Right lobe of liver (tissue), 6 donors: ENCODE results near the gene TUFM. TPM values are rescaled to one million over a fixed set of nuclear protein-coding genes. Genes with fewer than 3 reads are reported as not detected.
"Not testable (repeated sequence)": the region's sequence is repeated elsewhere in the genome, so short reads cannot be mapped to it uniquely, and the experiment has no call there.

Source experiments
- ATAC-seq, 4 donors: fragments of 200-7000 bp; cut with Tn5 transposase; one replicate each; pipeline ENCODE4 v1.9.1; 2020; ENCODE audit warnings: mild to moderate bottlenecking in 4 of 4, moderate library complexity in 4 of 4
- DNase-seq, 3 donors: peaks; one replicate each; pipeline ENCODE4 v3.0.0-alpha.2; 2020
- H3K27ac ChIP-seq, 3 donors: fragments of 200-600 bp; one replicate each; pipeline ENCODE4 v1.8.0; 2022
- H3K27me3 ChIP-seq, 2 donors: fragments of 200-600 bp; one replicate each; pipeline ENCODE4 v1.8.0; 2022
- H3K36me3 ChIP-seq, 4 donors: fragments of 200-600 bp; sonication (generic) in 1 of 4; one replicate each; pipeline versions ENCODE4 v1.5.1 to v1.8.0; 2017 to 2022; ENCODE audit warnings: control low read depth in 1 of 4
- H3K4me1 ChIP-seq, 4 donors: fragments of 200-600 bp; sonication (generic) in 1 of 4; one replicate each; pipeline versions ENCODE4 v1.5.1 to v1.8.0; 2017 to 2022; ENCODE audit warnings: control low read depth in 1 of 4
- H3K4me3 ChIP-seq, 3 donors: fragments of 200-600 bp; one replicate each; pipeline ENCODE4 v1.8.0; 2022
- H3K9me3 ChIP-seq, 4 donors: fragments of 200-600 bp; sonication (generic) in 1 of 4; one replicate each; pipeline versions ENCODE4 v1.5.1 to v1.8.0; 2017 to 2022; ENCODE audit warnings: control low read depth in 1 of 4
- POLR2A ChIP-seq: fragments of 450-650 bp; IDR thresholded peaks from one replicate; pipeline ENCODE4 v1.6.1; 2017; ENCODE audit warnings: antibody characterized with exemption, mild to moderate bottlenecking
- WGBS: methylation state at CpG from one replicate; pipeline ENCODE4 v1.1.6; 2018; ENCODE audit warnings: low coverage, low lambda C conversion rate; ENCODE audit not compliant: insufficient coverage; ENCODE audit errors: missing lambda C conversion rate; 5-methylcytosine and 5-hydroxymethylcytosine counted together
- intact Hi-C, 2 donors: fragments of 100-400 bp; cut with DNase I; formaldehyde crosslinking; loops; one replicate each; pipeline versions ENCODE4 v1.11.2 to v1.14.1; 2022
- total RNA-seq, 6 experiments: library from RNA; depleted of rRNA in 2 of 6; stranded (reverse); fragments of >200 nt in 2 of 6; fragmentation: NEBNext Ultra II Directional in 3 of 6; extraction: Animal tissue kit (Norgen Biotek cat#: 25700) in 3 of 6; gene quantifications; one replicate each; pipeline versions ENCODE4 v1.1.0 to v1.2.4, GENCODE V29; 2016 to 2023
- TF ChIP-seq, protein P1 (sequence below), 4 donors: fragments of 200-600 bp in 3 of 4; fragments of 450-650 bp in 1 of 4; IDR thresholded peaks; one replicate each; pipeline versions ENCODE4 v1.5.1 to v1.8.0; 2016 to 2022; ENCODE audit warnings: antibody characterized with exemption in 4 of 4, mild to moderate bottlenecking in 2 of 4
- donor health status: DM: no; HTN: yes; CAD: no.
- donor health status: DM: no; HTN: no; CAD: no.
- donor health status: DM: no; HTN: no; CAD: no.
- donor health status: DM: no; HTN: yes; CAD: no.
- donor health status: DM: no; HTN: yes; CAD: no.

TUFM gene
- total RNA-seq, 6 experiments from 2014 or later = 103 to 169 (median 141) TPM

DNA sequence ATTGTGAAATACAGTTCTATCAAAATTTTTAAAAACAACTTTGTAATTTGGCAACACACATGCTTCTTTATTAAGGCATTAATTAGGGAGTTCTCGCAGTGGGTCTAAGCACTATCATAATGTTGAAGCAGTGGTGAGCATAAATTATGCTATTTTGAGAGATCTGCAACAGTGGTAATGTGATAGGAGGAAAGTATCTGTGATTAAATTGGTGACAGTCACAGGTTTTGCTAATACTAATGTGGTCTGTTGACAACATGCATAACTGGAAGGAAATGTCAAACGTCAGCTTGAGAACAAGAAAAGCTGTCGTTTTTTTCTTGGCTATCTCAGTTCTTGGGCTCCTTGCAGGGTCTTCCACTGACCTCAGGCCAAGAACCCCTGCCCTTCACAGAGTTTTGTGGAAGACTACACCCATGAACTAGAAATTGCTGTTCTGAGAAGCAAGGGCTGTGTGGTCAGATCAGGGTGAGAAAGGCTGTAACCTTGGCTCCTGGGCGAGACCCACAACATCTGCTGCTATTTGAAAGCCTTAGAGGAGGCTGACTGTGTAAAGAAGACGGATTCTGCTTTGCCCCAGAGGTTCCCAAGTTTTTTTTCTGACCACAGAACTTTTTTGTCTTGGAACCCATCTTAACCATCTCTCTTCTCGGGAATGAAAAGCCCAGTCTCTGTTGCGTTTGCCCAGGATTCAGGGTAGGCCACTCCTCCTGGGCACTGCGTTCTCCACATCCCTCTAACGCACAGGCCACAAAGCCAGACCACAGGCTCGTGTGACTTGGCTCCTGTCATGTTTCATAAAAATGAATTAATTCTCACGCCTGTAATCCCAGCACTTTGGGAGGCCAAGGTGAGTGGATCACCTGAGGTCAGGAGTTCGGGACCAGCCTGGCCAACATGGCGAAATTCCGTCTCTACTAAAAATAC is 46.1 kb upstream of the TUFM start:
- Histone ChIP-seq H3K36me3 (no peaks in the 10 kb centered on the region), H3K27me3 (no peaks in the 10 kb centered on the region), H3K4me1 (no peaks in the 10 kb centered on the region), H3K9me3 (no peaks in the 10 kb centered on the region), H3K27ac (no peak overlapping the region), H3K4me3 (no peak overlapping the region)
- intact Hi-C loops = no loop called here
- TF ChIP-seq POLR2A = no peak
- TF ChIP-seq, protein P1, sequence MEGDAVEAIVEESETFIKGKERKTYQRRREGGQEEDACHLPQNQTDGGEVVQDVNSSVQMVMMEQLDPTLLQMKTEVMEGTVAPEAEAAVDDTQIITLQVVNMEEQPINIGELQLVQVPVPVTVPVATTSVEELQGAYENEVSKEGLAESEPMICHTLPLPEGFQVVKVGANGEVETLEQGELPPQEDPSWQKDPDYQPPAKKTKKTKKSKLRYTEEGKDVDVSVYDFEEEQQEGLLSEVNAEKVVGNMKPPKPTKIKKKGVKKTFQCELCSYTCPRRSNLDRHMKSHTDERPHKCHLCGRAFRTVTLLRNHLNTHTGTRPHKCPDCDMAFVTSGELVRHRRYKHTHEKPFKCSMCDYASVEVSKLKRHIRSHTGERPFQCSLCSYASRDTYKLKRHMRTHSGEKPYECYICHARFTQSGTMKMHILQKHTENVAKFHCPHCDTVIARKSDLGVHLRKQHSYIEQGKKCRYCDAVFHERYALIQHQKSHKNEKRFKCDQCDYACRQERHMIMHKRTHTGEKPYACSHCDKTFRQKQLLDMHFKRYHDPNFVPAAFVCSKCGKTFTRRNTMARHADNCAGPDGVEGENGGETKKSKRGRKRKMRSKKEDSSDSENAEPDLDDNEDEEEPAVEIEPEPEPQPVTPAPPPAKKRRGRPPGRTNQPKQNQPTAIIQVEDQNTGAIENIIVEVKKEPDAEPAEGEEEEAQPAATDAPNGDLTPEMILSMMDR (IDR thresholded peaks at IDR 0.05) = no peak
- ATAC-seq (no peak), DNase-seq (no peak)
- 73% methylated on average over 11 of the region's 14 CpGs for WGBS

DNA sequence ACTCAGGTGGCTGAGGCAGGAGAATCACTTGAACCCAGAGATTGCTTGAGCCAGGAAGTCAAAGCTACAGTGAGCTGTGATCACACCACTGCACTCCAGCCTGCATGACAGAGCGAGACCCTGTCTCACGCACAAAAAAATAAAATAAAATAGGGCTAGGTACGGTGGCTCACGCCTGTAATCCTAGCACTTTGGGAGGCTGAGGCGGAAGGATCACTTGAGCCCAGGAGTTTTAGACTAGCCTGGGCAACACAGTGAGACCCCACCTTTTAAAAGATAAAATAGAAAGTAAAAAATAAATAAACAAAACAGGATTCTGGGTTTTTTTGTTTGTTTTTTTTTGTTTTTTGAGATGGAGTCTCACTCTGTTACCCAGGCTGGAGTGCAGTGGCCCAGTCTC is 44.2 kb upstream of the TUFM start:
- 98% methylated on average over 5 of the region's 5 CpGs for WGBS
- H3K27ac ChIP-seq, H3K9me3 ChIP-seq, H3K4me3 ChIP-seq, intact Hi-C loops, H3K4me1 ChIP-seq, ATAC-seq, DNase-seq, H3K36me3 ChIP-seq, H3K27me3 ChIP-seq: not testable (repeated sequence)

DNA sequence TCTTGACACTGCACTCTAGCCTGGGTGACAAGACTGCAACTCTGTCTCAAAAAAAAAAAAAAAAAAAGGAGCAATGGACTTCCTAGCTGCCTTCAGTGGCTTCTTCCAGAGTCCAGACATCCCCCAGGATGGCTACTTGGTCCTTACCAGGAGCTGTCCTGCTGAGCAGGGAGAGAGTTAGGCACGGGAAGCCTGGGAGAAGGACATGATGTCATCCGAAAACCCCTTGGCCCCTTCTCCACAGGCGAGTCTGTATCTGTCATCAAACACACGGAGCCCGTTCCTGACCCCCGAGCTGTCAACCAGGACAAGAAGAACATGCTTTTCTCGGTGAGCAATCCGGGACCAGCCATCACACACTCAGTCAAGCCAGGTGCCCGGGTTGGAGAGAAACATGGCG is 40.8 kb upstream of the TUFM start:
- DNase-seq (no peak), ATAC-seq (no peak)
- WGBS = 60% methylated on average over 7 of the region's 10 CpGs
- Histone ChIP-seq H3K27ac (no peak overlapping the region), H3K4me3 (no peak overlapping the region), H3K27me3 (no peaks in the 10 kb centered on the region), H3K4me1 (no peaks in the 10 kb centered on the region), H3K9me3 (no peaks in the 10 kb centered on the region), H3K36me3 (no peaks in the 10 kb centered on the region)
- TF ChIP-seq POLR2A = no peak
- TF ChIP-seq, protein P1 (IDR thresholded peaks at IDR 0.05) = no peak
- intact Hi-C loops = no loop called here

DNA sequence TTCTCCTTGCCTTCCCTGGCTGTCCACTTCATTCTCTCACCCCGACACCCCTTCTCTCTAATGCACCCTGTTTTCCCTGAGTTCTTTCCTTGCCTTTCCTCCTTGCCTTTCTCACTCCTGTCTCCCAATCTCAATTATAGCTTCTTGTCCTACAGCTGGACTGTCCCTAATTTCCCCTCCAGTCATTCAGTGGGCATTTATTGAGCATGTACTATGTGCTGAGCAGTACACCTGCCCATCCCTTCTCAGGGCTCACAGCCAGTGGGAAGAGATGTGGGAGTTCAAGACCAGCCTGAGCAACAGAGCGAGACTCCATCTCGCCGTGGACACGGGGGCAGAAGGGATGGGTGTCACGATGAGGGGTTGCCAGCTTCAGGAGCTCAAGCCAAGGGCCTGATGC is 37.9 kb upstream of the TUFM start:
- H3K4me3 ChIP-seq = no peak overlapping the region
- H3K4me1 ChIP-seq = peaks cover 0 to 6% (median 3%) of the 10 kb centered on the region in 4 donors
- ATAC-seq = no peak
- H3K36me3 ChIP-seq = no peaks in the 10 kb centered on the region
- H3K27ac ChIP-seq = no peak overlapping the region
- TF ChIP-seq, protein P1 (IDR thresholded peaks at IDR 0.05) = no peak
- TF ChIP-seq POLR2A = no peak
- H3K9me3 ChIP-seq = no peaks in the 10 kb centered on the region
- no peak for DNase-seq
- intact Hi-C loops = no loop called here
- no peaks in the 10 kb centered on the region for H3K27me3 ChIP-seq
- 86% methylated on average over 3 of the region's 6 CpGs for WGBS

DNA sequence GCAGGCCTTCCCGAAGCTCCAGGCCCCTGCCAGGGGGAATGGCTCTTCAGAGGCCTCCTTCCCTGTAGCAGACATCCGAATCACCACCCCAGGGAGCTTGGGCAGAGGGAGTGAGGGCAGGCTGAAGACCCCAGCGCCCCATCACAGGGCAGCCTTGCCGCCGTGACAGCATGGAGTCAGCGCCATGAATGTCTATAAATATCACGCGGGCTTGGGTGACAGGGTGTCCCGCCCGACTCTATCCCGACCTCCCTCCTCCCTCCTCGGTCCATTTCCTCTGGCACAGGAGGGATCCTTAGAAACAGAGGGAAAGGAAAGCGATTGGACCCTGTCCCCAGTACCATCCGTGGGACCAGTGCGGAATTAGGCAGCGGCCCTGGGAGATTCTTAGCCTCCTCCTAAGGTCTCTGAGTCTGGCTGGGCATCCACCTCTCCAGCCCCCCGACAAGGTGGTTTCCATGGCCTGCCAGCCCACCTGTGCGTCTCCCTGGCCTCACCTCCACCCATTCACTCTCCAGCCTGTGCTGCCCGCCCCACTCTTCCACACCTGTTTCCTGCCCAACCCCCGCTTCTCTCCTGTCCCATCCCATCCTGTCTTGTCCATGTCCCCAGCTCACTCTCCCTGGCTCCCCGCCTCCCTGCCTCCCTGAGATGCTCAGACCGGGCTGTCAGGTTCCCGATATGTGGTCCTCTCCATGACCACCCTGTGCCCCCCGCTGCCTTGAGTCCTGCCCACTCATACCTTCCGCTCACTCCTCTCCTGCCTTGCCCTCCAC is 37.3 kb upstream of the TUFM start:
- intact Hi-C loops = no loop called here

More for the DNA sequence above, 37.3 kb upstream of the TUFM start:
- ATAC-seq = no peak
- H3K27me3 ChIP-seq = no peaks in the 10 kb centered on the region
- TF ChIP-seq POLR2A = no peak
- TF ChIP-seq, protein P1 (IDR thresholded peaks at IDR 0.05) = no peak
- WGBS = 77% methylated on average over 18 of the region's 25 CpGs
- H3K4me3 ChIP-seq = no peak overlapping the region
- H3K27ac ChIP-seq = no peak overlapping the region
- no peaks in the 10 kb centered on the region for H3K9me3 ChIP-seq
- DNase-seq = no peak
- H3K4me1 ChIP-seq = peaks cover 0 to 6% (median 3%) of the 10 kb centered on the region in 4 donors
- H3K36me3 ChIP-seq = no peaks in the 10 kb centered on the region
